Smooth muscle cell (in vitro differentiated cells): ENCODE data around the gene ABCA8. TPM values are rescaled to one million over a fixed set of nuclear protein-coding genes. Genes with fewer than 3 reads are reported as not detected.
A peak's percentile ranks its signal among the peaks of the same experiment; 100 is the strongest.

Source experiments
- DNase-seq: peaks from one replicate; lab custom pipeline; 2025; ENCODE audit not compliant: unreplicated experiment; lab: John Stamatoyannopoulos, UW
- H2AFZ ChIP-seq: fragments of 200-600 bp; sonication (generic); 2 replicates; pipeline ENCODE4 v1.6.0; 2016; ENCODE audit warnings: antibody characterized with exemption, low read depth, mild to moderate bottlenecking
- H3F3A ChIP-seq: fragments of 200-600 bp; sonication (generic); 2 replicates; pipeline ENCODE4 v1.6.0; 2017; ENCODE audit warnings: antibody characterized with exemption, low read depth
- H3K27ac ChIP-seq: fragments of 200-600 bp; sonication (generic); 2 replicates; pipeline ENCODE4 v1.5.1; 2016; ENCODE audit warnings: low read depth, mild to moderate bottlenecking
- H3K27me3 ChIP-seq: fragments of 200-600 bp; sonication (generic); 2 replicates; pipeline ENCODE4 v1.6.1; 2016; ENCODE audit warnings: low read depth, mild to moderate bottlenecking
- H3K36me3 ChIP-seq: fragments of 200-600 bp; sonication (generic); 2 replicates; pipeline ENCODE4 v1.5.1; 2016; ENCODE audit warnings: low read depth
- H3K4me1 ChIP-seq: fragments of 200-600 bp; sonication (generic); 2 replicates; pipeline ENCODE4 v1.5.1; 2016; ENCODE audit warnings: low read depth
- H3K4me2 ChIP-seq: fragments of 200-600 bp; sonication (generic); 2 replicates; pipeline ENCODE4 v1.6.0; 2016; ENCODE audit warnings: mild to moderate bottlenecking
- H3K4me3 ChIP-seq: fragments of 200-600 bp; sonication (generic); 2 replicates; pipeline ENCODE4 v1.5.1; 2016; ENCODE audit warnings: mild to moderate bottlenecking
- H3K79me2 ChIP-seq: fragments of 200-600 bp; sonication (generic); 2 replicates; pipeline ENCODE4 v1.6.0; 2016; ENCODE audit warnings: low read depth, mild to moderate bottlenecking
- H3K9ac ChIP-seq: fragments of 200-600 bp; sonication (generic); 2 replicates; pipeline ENCODE4 v1.6.0; 2016; ENCODE audit warnings: low read depth
- H3K9me3 ChIP-seq: fragments of 200-600 bp; sonication (generic); replicated peaks from 2 replicates; pipeline ENCODE4 v1.5.1; 2016; ENCODE audit warnings: low read depth
- H4K20me1 ChIP-seq: fragments of 200-600 bp; sonication (generic); 2 replicates; pipeline ENCODE4 v1.6.0; 2016; ENCODE audit warnings: low read depth
- WGBS: methylation state at CpG from one replicate; pipeline ENCODE4 v1.1.7; 2016; ENCODE audit warnings: low lambda C conversion rate; 5-methylcytosine and 5-hydroxymethylcytosine counted together
- polyA plus RNA-seq: library from polyadenylated mRNA; unstranded; fragments of >200 nt; fragmentation: Nextera tagmentation; extraction: Ambion mirVana; gene quantifications from 2 replicates; pipeline ENCODE4 v1.2.1, GENCODE V29; 2016
- total RNA-seq: library from RNA; depleted of rRNA; stranded (reverse); fragments of >200 nt; gene quantifications from 2 replicates; pipeline ENCODE4 v1.2.3, GENCODE V29; 2014
- TF ChIP-seq, protein P1 (sequence below): fragments of 200-600 bp; sonication (generic); IDR thresholded peaks from 2 replicates; pipeline ENCODE4 v1.5.1; 2017; ENCODE audit warnings: borderline replicate concordance, mild to moderate bottlenecking, antibody characterized with exemption; ENCODE audit not compliant: insufficient read depth, poor library complexity, severe bottlenecking

Gene ABCA8
- total and polyA plus RNA-seq, 2 experiments from 2014 or later, result 1.7 to 6.9 TPM

DNA sequence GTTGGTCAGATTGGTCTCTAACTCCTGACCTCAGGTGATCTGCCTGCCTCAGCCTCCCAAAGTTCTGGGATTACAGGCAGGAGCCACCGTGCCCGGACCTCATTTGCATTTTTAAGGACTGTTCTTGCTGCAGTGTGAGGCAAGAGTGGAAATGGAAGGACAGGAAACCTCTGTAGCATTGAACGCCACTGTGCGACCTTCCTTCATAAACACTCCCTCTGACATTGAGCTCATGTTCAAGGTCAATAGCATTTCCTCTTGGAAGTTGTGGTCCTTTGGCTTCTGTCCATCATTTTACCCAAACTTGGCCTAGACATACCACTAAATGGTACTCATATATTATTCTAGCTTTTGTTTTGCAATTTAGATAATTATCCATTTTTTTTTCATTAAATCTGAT lies 32.8 kb upstream of the ABCA8 start:
- Histone ChIP-seq H3K79me2 (no peaks in the 10 kb centered on the region), H3K4me2 (no peak overlapping the region), H4K20me1 (no peaks in the 10 kb centered on the region), H3K9ac (no peak overlapping the region), H3K27ac (no peak overlapping the region), H3K36me3 (no peaks in the 10 kb centered on the region), H3K27me3 (no peaks in the 10 kb centered on the region), H2AFZ (no peak overlapping the region), H3K4me1 (no peaks in the 10 kb centered on the region), H3K4me3 (no peak overlapping the region), H3K9me3 (no peaks in the 10 kb centered on the region), H3F3A (no peaks in the 10 kb centered on the region)
- TF ChIP-seq, protein P1, sequence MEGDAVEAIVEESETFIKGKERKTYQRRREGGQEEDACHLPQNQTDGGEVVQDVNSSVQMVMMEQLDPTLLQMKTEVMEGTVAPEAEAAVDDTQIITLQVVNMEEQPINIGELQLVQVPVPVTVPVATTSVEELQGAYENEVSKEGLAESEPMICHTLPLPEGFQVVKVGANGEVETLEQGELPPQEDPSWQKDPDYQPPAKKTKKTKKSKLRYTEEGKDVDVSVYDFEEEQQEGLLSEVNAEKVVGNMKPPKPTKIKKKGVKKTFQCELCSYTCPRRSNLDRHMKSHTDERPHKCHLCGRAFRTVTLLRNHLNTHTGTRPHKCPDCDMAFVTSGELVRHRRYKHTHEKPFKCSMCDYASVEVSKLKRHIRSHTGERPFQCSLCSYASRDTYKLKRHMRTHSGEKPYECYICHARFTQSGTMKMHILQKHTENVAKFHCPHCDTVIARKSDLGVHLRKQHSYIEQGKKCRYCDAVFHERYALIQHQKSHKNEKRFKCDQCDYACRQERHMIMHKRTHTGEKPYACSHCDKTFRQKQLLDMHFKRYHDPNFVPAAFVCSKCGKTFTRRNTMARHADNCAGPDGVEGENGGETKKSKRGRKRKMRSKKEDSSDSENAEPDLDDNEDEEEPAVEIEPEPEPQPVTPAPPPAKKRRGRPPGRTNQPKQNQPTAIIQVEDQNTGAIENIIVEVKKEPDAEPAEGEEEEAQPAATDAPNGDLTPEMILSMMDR, result no peak
- no peak for DNase-seq
- WGBS, result 84% methylated on average over 4 of the region's 4 CpGs

- no peaks in the 10 kb centered on the region for H4K20me1 ChIP-seq
- no peaks in the 10 kb centered on the region for H3F3A ChIP-seq
- no peak overlapping the region for H3K9ac ChIP-seq
- H2AFZ ChIP-seq, result no peak overlapping the region
- H3K4me2 ChIP-seq, result no peak overlapping the region
- no peaks in the 10 kb centered on the region for H3K79me2 ChIP-seq
- no peaks in the 10 kb centered on the region for H3K27me3 ChIP-seq
- 38% methylated on average over 2 of the region's 2 CpGs for WGBS
- H3K9me3 ChIP-seq, result no peaks in the 10 kb centered on the region
- no peak overlapping the region for H3K4me3 ChIP-seq
- TF ChIP-seq, protein P1, result no peak
- no peak overlapping the region for H3K27ac ChIP-seq
- H3K4me1 ChIP-seq, result no peaks in the 10 kb centered on the region
- H3K36me3 ChIP-seq, result no peaks in the 10 kb centered on the region
- DNase-seq, result no peak
These were observed 26.1 kb upstream of the ABCA8 start for GRCh38 chr17:68981288-68981687.

DNA sequence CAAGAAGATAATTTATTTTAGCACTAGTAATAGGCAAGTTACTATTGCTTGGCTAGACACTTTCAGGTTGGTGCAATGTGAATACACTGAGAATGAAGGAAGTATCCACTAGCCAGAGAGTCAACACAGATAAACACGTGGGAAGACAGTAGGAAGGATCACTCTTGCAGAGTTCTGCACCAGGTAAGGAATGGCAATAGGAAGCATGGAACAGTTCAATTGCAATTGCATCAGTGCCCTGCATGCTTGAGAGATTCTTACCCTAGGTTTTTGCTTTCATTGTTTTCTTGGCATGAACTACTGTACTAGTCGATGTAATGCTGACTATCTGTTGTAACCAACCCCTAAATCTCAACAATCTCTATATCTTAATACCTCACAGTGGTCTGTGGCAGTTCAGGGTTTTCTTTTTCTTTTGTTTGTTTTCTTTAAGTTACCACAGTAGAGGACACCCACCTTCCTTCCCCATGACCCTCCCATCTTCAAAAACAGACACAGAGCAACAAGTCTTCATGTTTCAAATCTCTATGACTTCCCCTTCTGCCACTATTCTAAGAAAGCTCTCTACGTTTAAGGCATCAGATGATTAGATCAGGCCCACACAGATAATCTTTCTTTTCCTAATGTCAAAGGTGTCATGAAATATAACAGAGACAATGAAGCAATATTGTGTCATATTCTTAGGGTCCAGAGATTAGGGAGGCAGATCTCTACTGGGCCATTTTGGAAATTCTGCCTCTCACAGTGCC lies 18.1 kb upstream of the ABCA8 start:
- H3K27me3 ChIP-seq, result no peaks in the 10 kb centered on the region
- H3K4me2 ChIP-seq, result no peak overlapping the region
- H2AFZ ChIP-seq, result peak overlapping the region; percentile 11
- WGBS, result 31% methylated on average over 3 of the region's 3 CpGs
- no peak overlapping the region for H3K4me3 ChIP-seq
- H4K20me1 ChIP-seq, result no peaks in the 10 kb centered on the region
- H3K9ac ChIP-seq, result no peak overlapping the region
- no peaks in the 10 kb centered on the region for H3K4me1 ChIP-seq
- H3K36me3 ChIP-seq, result no peaks in the 10 kb centered on the region
- DNase-seq, result no peak
- H3K79me2 ChIP-seq, result no peaks in the 10 kb centered on the region
- no peaks in the 10 kb centered on the region for H3K9me3 ChIP-seq
- TF ChIP-seq, protein P1, result no peak
- no peaks in the 10 kb centered on the region for H3F3A ChIP-seq
- no peak overlapping the region for H3K27ac ChIP-seq
